Activated CD4-positive, CD25-positive, alpha-beta regulatory T cell treated with anti-CD3 and anti-CD28 coated beads, Interleukin-2, amount 50 U/mL, for 24 hours (primary cell): ENCODE data around the gene PTDSS2.

Experiments used
- ATAC-seq, 2 donors: fragments of 150-1000 bp; cut with Tn5 transposase; one replicate each; pipeline ENCODE4 v1.10.0; 2021; ENCODE audit warnings: mild to moderate bottlenecking in 1 of 2, moderate library complexity in 1 of 2

The PTDSS2 gene

GRCh38 chr11:471468-472145 lies 21.5 kb downstream of the PTDSS2 start:
- no peak for ATAC-seq

GRCh38 chr11:472272-472671 lies 22.2 kb downstream of the PTDSS2 start:
- no peak for ATAC-seq

GRCh38 chr11:472816-473215 lies 22.7 kb downstream of the PTDSS2 start:
- no peak for ATAC-seq

- ATAC-seq = no peak
Observed at GRCh38 chr11:473415-473814, 23.3 kb downstream of the PTDSS2 start.

GRCh38 chr11:473962-474785 lies 24.1 kb downstream of the PTDSS2 start:
- no peak for ATAC-seq

GRCh38 chr11:474914-475506 lies 24.9 kb downstream of the PTDSS2 start:
- ATAC-seq = no peak

- no peak for ATAC-seq
Observed at GRCh38 chr11:475941-476340, 25.9 kb downstream of the PTDSS2 start.

GRCh38 chr11:476416-476815 lies 26.3 kb downstream of the PTDSS2 start:
- ATAC-seq = no peak

GRCh38 chr11:477052-477715 lies 27.1 kb downstream of the PTDSS2 start:
- no peak for ATAC-seq

GRCh38 chr11:479311-479710 lies 29.2 kb downstream of the PTDSS2 start:
- ATAC-seq = no peak

- no peak for ATAC-seq
Observed at GRCh38 chr11:484616-485015, 34.5 kb downstream of the PTDSS2 start.

GRCh38 chr11:486189-486588 lies 36.1 kb downstream of the PTDSS2 start:
- no peak for ATAC-seq

- ATAC-seq = no peak
Observed at GRCh38 chr11:487571-488021, 37.5 kb downstream of the PTDSS2 start.

- ATAC-seq = no peak
Observed at GRCh38 chr11:488062-488461, 38.0 kb downstream of the PTDSS2 start.

- no peak for ATAC-seq
Observed at GRCh38 chr11:488579-488978, 38.5 kb downstream of the PTDSS2 start.

- ATAC-seq = no peak
Observed at GRCh38 chr11:488992-489391, 38.9 kb downstream of the PTDSS2 start.

- ATAC-seq = no peak
Observed at GRCh38 chr11:489610-490185, 39.6 kb downstream of the PTDSS2 start.

- no peak for ATAC-seq
Observed at GRCh38 chr11:490186-490929, 40.3 kb downstream of the PTDSS2 start.

- no peak for ATAC-seq
Observed at GRCh38 chr11:490930-491260, 40.8 kb downstream of the PTDSS2 start.

GRCh38 chr11:491358-491757 lies 41.3 kb downstream of the PTDSS2 start:
- no peak for ATAC-seq

GRCh38 chr11:492427-493226 lies 42.5 kb downstream of the PTDSS2 start:
- ATAC-seq = no peak
